Uterus (tissue), 4 donors: Measurements from ENCODE around the gene RETREG3. TPM values are rescaled to one million over a fixed set of nuclear protein-coding genes. Genes with fewer than 3 reads are reported as not detected.
A peak's percentile ranks its signal among the peaks of the same experiment; 100 is the strongest.

ENCODE experiments used
- DNase-seq, 2 donors: peaks; one replicate each; pipeline ENCODE4 v3.0.0-alpha.2; 2019 to 2020
- H3K27ac ChIP-seq, 2 donors: fragments of 200-600 bp; sonication (generic); 1 replicate in 1 of 2; 2 replicates in 1 of 2; pipeline ENCODE4 v1.5.1; 2016 to 2018
- H3K27me3 ChIP-seq, 2 donors: fragments of 200-600 bp; sonication (generic); one replicate each; pipeline ENCODE4 v1.5.1; 2018 to 2019; ENCODE audit warnings: control low read depth in 1 of 2
- H3K36me3 ChIP-seq, 2 donors: fragments of 200-600 bp; sonication (generic); one replicate each; pipeline ENCODE4 v1.5.1; 2019; ENCODE audit warnings: control low read depth in 1 of 2
- H3K4me1 ChIP-seq, 2 donors: fragments of 200-600 bp; sonication (generic); one replicate each; pipeline ENCODE4 v1.5.1; 2018 to 2019; ENCODE audit warnings: control low read depth in 1 of 2
- H3K4me3 ChIP-seq, 2 donors: fragments of 200-600 bp; sonication (generic); 1 replicate in 1 of 2; 2 replicates in 1 of 2; pipeline ENCODE4 v1.5.1; 2018 to 2019; ENCODE audit warnings: mild to moderate bottlenecking in 1 of 2
- H3K9me3 ChIP-seq, 2 donors: fragments of 200-600 bp; sonication (generic); one replicate each; pipeline ENCODE4 v1.5.1; 2019; ENCODE audit warnings: control low read depth in 1 of 2
- CTCF ChIP-seq, 4 experiments: fragments of 200-600 bp in 2 of 4; fragments of 450-650 bp in 2 of 4; sonication (generic) in 2 of 4; IDR thresholded peaks; one replicate each; pipeline ENCODE4 v1.5.1; 2016 to 2019; ENCODE audit warnings: antibody characterized with exemption in 4 of 4, mild to moderate bottlenecking in 2 of 4, moderate library complexity in 1 of 4
- POLR2A ChIP-seq, 2 donors: fragments of 450-650 bp; IDR thresholded peaks; one replicate each; pipeline ENCODE4 v1.6.1; 2016; ENCODE audit warnings: antibody characterized with exemption in 2 of 2, mild to moderate bottlenecking in 1 of 2, moderate library complexity in 1 of 2
- intact Hi-C: fragments of 100-400 bp; cut with DNase I; formaldehyde crosslinking; loops from one replicate; pipeline ENCODE4 v1.15.1; 2023; ENCODE audit warnings: low total_unique reads
- total RNA-seq, 4 donors: library from RNA; depleted of rRNA in 3 of 4; stranded (reverse); fragments of >200 nt in 3 of 4; gene quantifications; one replicate each; pipeline versions ENCODE4 v1.1.0 to v1.2.4, GENCODE V29; 2014 to 2023
- donor health status: DM: yes; HTN: yes; CAD: no.

Gene RETREG3
- total RNA-seq, 4 donors from 2014 or later, result 12.6 to 72.7 (median 46.3) TPM

- no peaks in the 10 kb centered on the region for H3K27me3 ChIP-seq
- H3K36me3 ChIP-seq, result no peaks in the 10 kb centered on the region
- peak in 1 of 4 experiments; percentile 23 for TF ChIP-seq CTCF (IDR thresholded peaks at IDR 0.05)
- TF ChIP-seq POLR2A (IDR thresholded peaks at IDR 0.05), result no peak
- no peak for DNase-seq
- H3K4me1 ChIP-seq, result peaks cover 5 to 7% of the 10 kb centered on the region in 2 donors
- peak overlapping the region; percentile 89 to 97 for H3K4me3 ChIP-seq
- intact Hi-C loops, result no loop called here
- H3K9me3 ChIP-seq, result no peaks in the 10 kb centered on the region
- H3K27ac ChIP-seq, result peak overlapping the region; percentile 91 to 96
Measured at GRCh38 chr17:42608305-42609181, 631 bp downstream of the RETREG3 start.

DNA sequence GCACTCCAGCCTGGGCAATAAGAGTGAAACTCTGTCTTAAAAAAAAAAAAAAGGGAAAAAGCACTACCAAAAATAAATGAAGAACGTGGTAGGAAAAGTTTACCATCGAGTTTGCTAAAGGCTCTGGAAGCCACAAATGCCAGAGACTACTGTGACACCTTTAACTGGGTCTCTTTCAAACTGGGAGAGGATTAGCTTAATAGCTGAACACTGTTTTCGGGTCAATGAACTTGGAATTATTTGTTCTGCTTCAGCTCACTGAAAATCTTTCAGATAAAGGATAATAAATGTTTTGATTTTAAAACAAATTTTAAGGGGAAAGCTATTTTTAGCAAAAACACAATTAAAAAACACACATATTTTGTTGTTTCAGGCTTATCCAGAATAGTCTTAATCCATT is 1.4 kb downstream of the RETREG3 start:
- intact Hi-C loops, result no loop called here
- Histone ChIP-seq H3K27ac (peak overlapping the region in 1 of 2 donors; percentile 91), H3K4me3 (peak overlapping the region in 1 of 2 donors; percentile 89), H3K36me3 (no peaks in the 10 kb centered on the region), H3K27me3 (no peaks in the 10 kb centered on the region), H3K9me3 (no peaks in the 10 kb centered on the region), H3K4me1 (peaks cover 5 to 7% of the 10 kb centered on the region in 2 donors)
- DNase-seq, result no peak
- TF ChIP-seq CTCF (IDR thresholded peaks at IDR 0.05) (no peak), POLR2A (IDR thresholded peaks at IDR 0.05) (no peak)

DNA sequence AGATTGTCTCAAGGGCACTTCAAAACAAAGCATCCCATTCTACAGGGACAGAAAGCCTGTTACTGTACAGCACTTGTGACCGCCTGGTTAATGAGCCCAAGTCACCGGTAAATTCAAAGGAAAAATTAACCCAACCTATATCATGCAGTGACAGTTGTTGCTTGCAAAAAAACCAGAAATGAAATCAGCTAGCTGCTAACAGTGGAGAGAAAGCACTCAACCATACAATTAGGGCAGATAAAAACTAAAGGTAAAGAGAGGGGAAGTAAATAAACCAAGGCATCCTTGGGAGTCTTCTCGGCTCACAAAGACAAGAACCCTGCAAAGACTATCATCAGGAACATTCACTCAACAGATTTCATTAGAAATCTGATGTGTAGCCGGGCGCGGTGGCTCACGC is 5.9 kb downstream of the RETREG3 start:
- H3K4me1 ChIP-seq, result peaks cover 5 to 7% of the 10 kb centered on the region in 2 donors
- no peak overlapping the region for H3K27ac ChIP-seq
- H3K36me3 ChIP-seq, result no peaks in the 10 kb centered on the region
- no peak for DNase-seq
- TF ChIP-seq POLR2A (IDR thresholded peaks at IDR 0.05), result no peak
- no peak overlapping the region for H3K4me3 ChIP-seq
- H3K27me3 ChIP-seq, result no peaks in the 10 kb centered on the region
- no peaks in the 10 kb centered on the region for H3K9me3 ChIP-seq
- intact Hi-C loops, result no loop called here

- Histone ChIP-seq H3K9me3 (no peaks in the 10 kb centered on the region), H3K27me3 (no peaks in the 10 kb centered on the region), H3K4me1 (no peaks in the 10 kb centered on the region), H3K36me3 (no peaks in the 10 kb centered on the region), H3K27ac (no peak overlapping the region), H3K4me3 (no peak overlapping the region)
- intact Hi-C loops, result no loop called here
- DNase-seq, result no peak
- TF ChIP-seq CTCF (IDR thresholded peaks at IDR 0.05) (no peak), POLR2A (IDR thresholded peaks at IDR 0.05) (no peak)
Measured at GRCh38 chr17:42598905-42599304, 10.3 kb downstream of the RETREG3 start.

GRCh38 chr17:42596386-42596785 is 12.8 kb downstream of the RETREG3 start:
- TF ChIP-seq CTCF (IDR thresholded peaks at IDR 0.05) (no peak), POLR2A (IDR thresholded peaks at IDR 0.05) (no peak)
- Histone ChIP-seq H3K27ac (no peak overlapping the region), H3K4me3 (no peak overlapping the region), H3K27me3 (no peaks in the 10 kb centered on the region), H3K36me3 (no peaks in the 10 kb centered on the region), H3K4me1 (no peaks in the 10 kb centered on the region), H3K9me3 (no peaks in the 10 kb centered on the region)
- no peak for DNase-seq
- intact Hi-C loops, result no loop called here
